NCI-H1436 (cell line): ENCODE data around the gene SH3GL1.

Source experiments
- DNase-seq: peaks from one replicate; lab custom pipeline; 2025; lab: John Stamatoyannopoulos, UW

The SH3GL1 gene

GRCh38 chr19:4431808-4432674 lies 31.7 kb upstream of the SH3GL1 start:
- DNase-seq, result no peak

- no peak for DNase-seq
These were observed 30.9 kb upstream of the SH3GL1 start for GRCh38 chr19:4431296-4431695.

GRCh38 chr19:4430760-4431159 lies 30.4 kb upstream of the SH3GL1 start:
- DNase-seq, result no peak

GRCh38 chr19:4429771-4430171 lies 29.4 kb upstream of the SH3GL1 start:
- no peak for DNase-seq

- no peak for DNase-seq
These were observed 28.9 kb upstream of the SH3GL1 start for GRCh38 chr19:4429256-4429655.

GRCh38 chr19:4428326-4428975 lies 28.1 kb upstream of the SH3GL1 start:
- no peak for DNase-seq

GRCh38 chr19:4425537-4425936 lies 25.2 kb upstream of the SH3GL1 start:
- no peak for DNase-seq

- no peak for DNase-seq
These were observed 23.2 kb upstream of the SH3GL1 start for GRCh38 chr19:4423416-4424126.

- DNase-seq, result no peak
These were observed 15.9 kb upstream of the SH3GL1 start for GRCh38 chr19:4416268-4416667.

GRCh38 chr19:4415352-4415751 lies 15.0 kb upstream of the SH3GL1 start:
- DNase-seq, result no peak

GRCh38 chr19:4414800-4415321 lies 14.5 kb upstream of the SH3GL1 start:
- no peak for DNase-seq

- DNase-seq, result no peak
These were observed 13.9 kb upstream of the SH3GL1 start for GRCh38 chr19:4414144-4414799.

GRCh38 chr19:4413588-4413987 lies 13.2 kb upstream of the SH3GL1 start:
- no peak for DNase-seq

GRCh38 chr19:4409123-4409933 lies 9.0 kb upstream of the SH3GL1 start:
- no peak for DNase-seq

GRCh38 chr19:4406626-4407025 lies 6.3 kb upstream of the SH3GL1 start:
- DNase-seq, result no peak

- no peak for DNase-seq
These were observed 5.6 kb upstream of the SH3GL1 start for GRCh38 chr19:4405977-4406376.

- no peak for DNase-seq
These were observed 2.8 kb upstream of the SH3GL1 start for GRCh38 chr19:4403005-4403761.

GRCh38 chr19:4402171-4403004 lies 2.0 kb upstream of the SH3GL1 start, which contains the start of gene CHAF1A:
TSS of gene CHAF1A (plus strand) at chr19:4402640. CDS start at chr19:4402763, 123 bp downstream.
- DNase-seq, result peak; percentile 100

- DNase-seq, result no peak
These were observed 1.4 kb upstream of the SH3GL1 start for GRCh38 chr19:4401769-4402170.

- no peak for DNase-seq
These were observed 574 bp downstream of the SH3GL1 start for GRCh38 chr19:4399812-4400134.
